Vagina (tissue), 2 donors: ENCODE data around the gene PRDM16. TPM values are rescaled to one million over a fixed set of nuclear protein-coding genes. Genes with fewer than 3 reads are reported as not detected.

Source experiments
- DNase-seq, 2 donors: peaks; one replicate each; pipeline ENCODE4 v3.0.0-alpha.2; 2017; ENCODE audit errors: extremely low spot score in 2 of 2
- H3K27ac ChIP-seq: fragments of 200-600 bp; sonication (generic); one replicate; pipeline ENCODE4 v1.5.1; 2019
- H3K27me3 ChIP-seq: fragments of 200-600 bp; sonication (generic); one replicate; pipeline ENCODE4 v1.5.1; 2019
- H3K36me3 ChIP-seq, 2 donors: fragments of 200-600 bp; sonication (generic); one replicate each; pipeline ENCODE4 v1.5.1; 2017 to 2019
- H3K4me1 ChIP-seq: fragments of 200-600 bp; sonication (generic); one replicate; pipeline ENCODE4 v1.5.1; 2019
- H3K4me3 ChIP-seq, 2 donors: fragments of 200-600 bp; sonication (generic); 1 replicate in 1 of 2; 2 replicates in 1 of 2; pipeline ENCODE4 v1.5.1; 2016 to 2019
- H3K9me3 ChIP-seq: fragments of 200-600 bp; sonication (generic); one replicate; pipeline ENCODE4 v1.5.1; 2019
- CTCF ChIP-seq, 3 experiments: fragments of 450-650 bp in 2 of 3; fragments of 200-600 bp in 1 of 3; sonication (generic) in 1 of 3; IDR thresholded peaks; one replicate each; pipeline ENCODE4 v1.5.1; 2017 to 2019; ENCODE audit warnings: antibody characterized with exemption in 3 of 3, mild to moderate bottlenecking in 2 of 3, moderate library complexity in 2 of 3
- POLR2A ChIP-seq, 2 donors: fragments of 450-650 bp; IDR thresholded peaks; one replicate each; pipeline ENCODE4 v1.6.1; 2017; ENCODE audit warnings: antibody characterized with exemption in 2 of 2, mild to moderate bottlenecking in 2 of 2, moderate library complexity in 2 of 2
- POLR2AphosphoS5 ChIP-seq, 2 donors: sonication (generic); formaldehyde crosslinking; IDR thresholded peaks; one replicate each; pipeline ENCODE4 v1.9.0; 2017; ENCODE audit warnings: antibody characterized with exemption in 2 of 2, mild to moderate bottlenecking in 2 of 2, low read depth in 1 of 2; ENCODE audit not compliant: insufficient read depth in 1 of 2
- intact Hi-C: fragments of 100-400 bp; cut with DNase I; formaldehyde crosslinking; loops from one replicate; pipeline ENCODE4 v1.15.1; 2023
- total RNA-seq: library from RNA; depleted of rRNA; stranded (reverse); fragments of >200 nt; gene quantifications from one replicate; pipeline ENCODE4 v1.2.3, GENCODE V29; 2016

The PRDM16 gene
- total RNA-seq, 1 donor from 2014 or later, result 3.9 TPM

- DNase-seq, result no peak
- H3K36me3 ChIP-seq, result no peaks in the 10 kb centered on the region
- H3K27me3 ChIP-seq, result no peaks in the 10 kb centered on the region
Measured at GRCh38 chr1:3473381-3473844, 404.4 kb downstream of the PRDM16 start.

GRCh38 chr1:3474016-3474415 lies 405.0 kb downstream of the PRDM16 start:
- H3K4me3 ChIP-seq, result no peak overlapping the region
- no peak overlapping the region for H3K27ac ChIP-seq
- DNase-seq, result no peak
- peaks cover 51% of the 10 kb centered on the region for H3K4me1 ChIP-seq
- no peaks in the 10 kb centered on the region for H3K36me3 ChIP-seq
- TF ChIP-seq POLR2AphosphoS5 (IDR thresholded peaks at IDR 0.05; ENCODE audit: insufficient read depth in 1 of 2, low read depth in 1 of 2), result no peak
- TF ChIP-seq POLR2A (IDR thresholded peaks at IDR 0.05), result no peak
- TF ChIP-seq CTCF (IDR thresholded peaks at IDR 0.05), result no peak
- H3K27me3 ChIP-seq, result no peaks in the 10 kb centered on the region
- intact Hi-C loops, result no loop called here
- H3K9me3 ChIP-seq, result no peaks in the 10 kb centered on the region

More at GRCh38 chr1:3473381-3473844, 404.4 kb downstream of the PRDM16 start:
- Histone ChIP-seq H3K4me3 (no peak overlapping the region), H3K4me1 (peaks cover 53% of the 10 kb centered on the region), H3K27ac (no peak overlapping the region), H3K9me3 (no peaks in the 10 kb centered on the region)
- TF ChIP-seq POLR2AphosphoS5 (IDR thresholded peaks at IDR 0.05; ENCODE audit: insufficient read depth in 1 of 2, low read depth in 1 of 2) (peak in 1 of 2 donors; percentile 15), CTCF (IDR thresholded peaks at IDR 0.05) (no peak)
- intact Hi-C loops, result no loop called here

- peaks cover 48% of the 10 kb centered on the region for H3K4me1 ChIP-seq
- H3K36me3 ChIP-seq, result no peaks in the 10 kb centered on the region
- no peaks in the 10 kb centered on the region for H3K27me3 ChIP-seq
Measured at GRCh38 chr1:3474421-3474820, 405.4 kb downstream of the PRDM16 start.

GRCh38 chr1:3475839-3476573 lies 407.0 kb downstream of the PRDM16 start:
- no peaks in the 10 kb centered on the region for H3K9me3 ChIP-seq
- H3K36me3 ChIP-seq, result no peaks in the 10 kb centered on the region
- H3K4me1 ChIP-seq, result peaks cover 35% of the 10 kb centered on the region
- no peak overlapping the region for H3K4me3 ChIP-seq
- no peak for DNase-seq
- H3K27ac ChIP-seq, result no peak overlapping the region
- TF ChIP-seq CTCF (IDR thresholded peaks at IDR 0.05) (no peak), POLR2AphosphoS5 (IDR thresholded peaks at IDR 0.05; ENCODE audit: insufficient read depth in 1 of 2, low read depth in 1 of 2) (no peak), POLR2A (IDR thresholded peaks at IDR 0.05) (no peak)
- intact Hi-C loops, result no loop called here
- H3K27me3 ChIP-seq, result no peaks in the 10 kb centered on the region

More at GRCh38 chr1:3474421-3474820, 405.4 kb downstream of the PRDM16 start:
- no peaks in the 10 kb centered on the region for H3K9me3 ChIP-seq
- no peak for TF ChIP-seq POLR2A (IDR thresholded peaks at IDR 0.05)
- no peak for TF ChIP-seq CTCF (IDR thresholded peaks at IDR 0.05)
- no peak for TF ChIP-seq POLR2AphosphoS5 (IDR thresholded peaks at IDR 0.05; ENCODE audit: insufficient read depth in 1 of 2, low read depth in 1 of 2)
- no peak for DNase-seq
- intact Hi-C loops, result no loop called here
- H3K27ac ChIP-seq, result no peak overlapping the region
- no peak overlapping the region for H3K4me3 ChIP-seq

- H3K27me3 ChIP-seq, result no peaks in the 10 kb centered on the region
- intact Hi-C loops, result no loop called here
- DNase-seq, result no peak
- H3K36me3 ChIP-seq, result no peaks in the 10 kb centered on the region
- TF ChIP-seq CTCF (IDR thresholded peaks at IDR 0.05), result no peak
- TF ChIP-seq POLR2AphosphoS5 (IDR thresholded peaks at IDR 0.05; ENCODE audit: insufficient read depth in 1 of 2, low read depth in 1 of 2), result no peak
- no peak for TF ChIP-seq POLR2A (IDR thresholded peaks at IDR 0.05)
- H3K27ac ChIP-seq, result no peak overlapping the region
- H3K9me3 ChIP-seq, result no peaks in the 10 kb centered on the region
- peaks cover 34% of the 10 kb centered on the region for H3K4me1 ChIP-seq
- H3K4me3 ChIP-seq, result no peak overlapping the region
Measured at GRCh38 chr1:3476666-3477065, 407.7 kb downstream of the PRDM16 start.
